Measurements from ENCODE around the gene DOCK8.

GRCh38 chr9:406886-407654, 192.4 kb downstream of the DOCK8 start:
- TF ChIP-seq CTCF (IDR thresholded peaks at IDR 0.05) (peak in 1 of 4 donors; percentile 7), POLR2A (IDR thresholded peaks at IDR 0.05) (no peak)
